NOMO-1 treated with dmso at 0.1 percent for 144 hours (cell line): ENCODE results near the gene CRLF3.
"Not testable (repeated sequence)": the region's sequence is repeated elsewhere in the genome, so short reads cannot be mapped to it uniquely, and the experiment has no call there.

Experiments
- DNase-seq: peaks from one replicate; lab custom pipeline; 2025; ENCODE audit not compliant: unreplicated experiment; lab: John Stamatoyannopoulos, UW

Gene CRLF3

GRCh38 chr17:30747621-30748020, 76.9 kb downstream of the CRLF3 start:
- not testable (repeated sequence) for DNase-seq

- not testable (repeated sequence) for DNase-seq
Measured at GRCh38 chr17:30742669-30743068, 81.8 kb downstream of the CRLF3 start.

GRCh38 chr17:30736371-30736770, 88.1 kb downstream of the CRLF3 start:
- not testable (repeated sequence) for DNase-seq

- not testable (repeated sequence) for DNase-seq
Measured at GRCh38 chr17:30735644-30736043, 88.8 kb downstream of the CRLF3 start.

- not testable (repeated sequence) for DNase-seq
Measured at GRCh38 chr17:30735206-30735605, 89.3 kb downstream of the CRLF3 start.

GRCh38 chr17:30734153-30734552, 90.3 kb downstream of the CRLF3 start:
- DNase-seq = not testable (repeated sequence)
